CD1c-positive myeloid dendritic cell (primary cell): ENCODE measurements around the gene PLD5.

Experiments used
- DNase-seq: peaks from one replicate; pipeline ENCODE4 v3.0.0-alpha.2; 2016; ENCODE audit errors: extremely low spot score

The PLD5 gene

DNA sequence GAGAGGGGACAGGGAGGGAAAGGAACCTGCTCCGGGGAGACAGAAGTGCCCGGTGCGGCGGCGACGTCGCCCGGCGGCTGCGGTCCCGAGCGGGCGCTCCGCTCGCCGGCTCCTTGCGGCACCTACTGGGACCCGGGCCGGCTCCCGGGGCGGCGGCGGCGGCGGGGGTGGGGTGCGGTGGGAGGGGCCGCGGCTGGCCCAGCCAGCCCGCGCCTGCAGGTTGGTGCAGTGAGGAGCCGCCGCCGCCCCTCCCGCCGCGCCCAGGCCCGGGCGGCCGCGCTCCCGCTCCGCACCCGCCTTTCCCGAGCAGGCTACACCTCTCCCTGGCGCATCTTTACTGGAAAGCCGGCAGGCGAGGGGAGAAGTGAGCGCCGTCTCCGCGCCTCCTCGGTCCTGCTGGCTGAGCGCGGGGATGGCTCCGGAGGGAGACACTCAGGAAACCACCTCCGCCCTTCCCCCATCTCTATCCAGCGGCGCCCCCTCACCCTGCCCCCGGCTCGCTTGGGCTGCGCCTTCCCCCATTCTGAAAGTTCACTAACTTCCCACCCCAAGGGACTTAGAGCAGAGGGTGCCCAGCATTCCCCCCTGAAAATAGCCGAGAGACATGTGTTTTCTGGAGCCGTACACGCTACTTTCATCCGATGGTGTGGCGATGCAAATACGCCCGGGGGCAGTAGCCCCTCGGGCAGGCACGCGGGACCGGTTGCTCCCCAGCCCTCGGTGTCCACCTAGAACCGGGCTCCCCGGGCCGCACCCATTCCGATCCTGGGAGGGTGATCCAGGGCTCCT, at the start of gene PLD5:
PLD5 (minus strand) TSS at position 127 of the 789 bp plus-strand sequence.
- DNase-seq = no peak

DNA sequence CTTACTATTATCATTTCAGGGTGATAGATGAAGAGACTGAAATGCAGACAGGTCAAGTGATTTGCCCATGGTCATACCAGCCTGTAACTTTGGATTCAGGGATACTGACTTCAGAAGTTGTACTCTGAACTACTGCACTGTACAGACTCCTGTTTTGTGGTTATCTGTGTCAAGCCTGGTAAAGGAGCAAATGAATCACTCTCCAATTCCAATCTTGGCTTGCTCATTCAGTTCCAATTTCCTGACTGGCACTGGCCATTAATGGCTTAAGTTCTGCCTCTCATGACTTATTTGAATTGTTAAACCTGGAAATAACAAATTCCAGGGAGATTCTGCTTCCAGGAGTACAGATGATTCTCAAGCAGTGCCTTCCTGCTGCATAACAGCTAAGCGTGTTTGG, 45.4 kb upstream of the PLD5 start:
- DNase-seq = no peak

GRCh38 chr1:242568666-242569065, 44.2 kb upstream of the PLD5 start:
- no peak for DNase-seq

DNA sequence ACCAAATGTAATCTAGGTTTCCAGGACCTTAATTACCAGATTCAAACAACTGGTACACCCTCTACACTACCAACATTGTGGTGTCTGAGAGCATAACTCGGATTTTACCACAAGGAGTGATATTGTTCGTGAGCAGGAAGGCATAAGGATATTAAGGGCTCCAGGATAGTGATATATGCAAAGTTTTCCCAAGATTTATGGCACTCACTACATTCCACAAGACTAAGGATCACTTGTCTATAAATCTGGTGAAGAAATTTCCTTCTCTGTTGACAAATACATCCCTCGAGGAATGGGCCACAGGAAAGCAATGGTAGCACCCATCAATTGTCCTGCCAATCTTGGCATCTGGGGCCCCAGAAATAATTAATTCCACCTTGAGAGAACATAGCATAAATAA, 43.1 kb upstream of the PLD5 start:
- DNase-seq = no peak

- no peak for DNase-seq
These were observed 32.3 kb upstream of the PLD5 start for GRCh38 chr1:242556759-242557158.

GRCh38 chr1:242556276-242556675, 31.8 kb upstream of the PLD5 start:
- no peak for DNase-seq

DNA sequence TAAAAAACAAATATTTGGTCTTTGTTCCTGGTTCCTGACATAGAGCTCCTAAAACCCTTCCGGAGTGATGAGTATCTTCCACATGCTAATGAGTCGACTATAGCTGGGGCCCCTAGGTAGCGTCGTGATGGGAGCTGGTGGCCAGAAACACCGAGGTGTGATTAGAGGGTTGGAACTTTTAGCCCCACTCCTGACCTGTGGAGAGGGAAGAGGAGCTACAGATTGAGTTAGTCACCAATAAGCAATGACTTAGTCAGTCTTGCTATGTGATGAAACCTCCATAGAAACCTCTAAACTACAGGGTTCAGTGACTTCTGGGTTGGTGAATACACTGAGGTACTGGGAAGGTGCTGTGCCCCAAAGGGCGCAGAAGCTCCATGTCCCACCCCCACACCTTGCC, 30.1 kb upstream of the PLD5 start:
- no peak for DNase-seq

DNA sequence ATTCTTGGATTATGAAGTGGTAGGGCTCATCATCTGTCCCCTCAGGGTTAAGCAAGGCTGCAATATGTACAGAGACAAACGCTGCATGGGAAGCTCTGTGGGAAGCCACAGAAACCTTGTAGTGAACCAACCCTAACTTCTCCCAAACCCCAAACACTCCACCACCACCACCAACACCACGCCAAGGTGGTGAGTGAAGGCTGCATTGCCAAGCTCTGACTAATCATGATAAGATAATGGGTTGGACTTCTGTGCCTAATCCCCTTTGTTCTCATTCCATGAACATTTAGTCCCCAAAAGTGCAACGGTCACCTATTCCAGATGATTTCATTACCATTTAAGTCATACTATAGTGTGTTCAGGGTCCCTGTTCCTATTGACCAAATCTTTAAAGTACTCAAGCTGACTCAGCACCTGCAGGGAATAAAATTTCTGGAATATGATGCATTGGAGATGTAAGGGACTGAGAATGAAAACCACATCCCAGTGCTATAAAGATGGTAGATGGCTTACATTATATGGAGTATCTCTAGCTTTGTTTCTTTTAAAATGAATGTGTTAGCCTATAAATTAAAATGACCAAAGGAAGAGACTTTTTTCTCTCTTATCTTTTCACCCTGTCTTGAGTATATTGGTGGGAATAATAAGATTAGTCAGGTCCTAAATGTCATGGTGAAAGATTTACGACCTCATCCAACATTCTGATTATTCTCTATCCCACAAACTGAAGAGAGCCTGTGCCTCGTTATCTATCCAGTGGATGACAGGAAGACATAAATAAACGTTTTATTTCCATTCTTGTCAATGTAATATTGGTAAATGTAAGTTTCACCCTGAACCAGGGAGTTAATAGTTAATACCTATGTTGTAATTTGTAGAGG, 22.6 kb upstream of the PLD5 start:
- no peak for DNase-seq

DNA sequence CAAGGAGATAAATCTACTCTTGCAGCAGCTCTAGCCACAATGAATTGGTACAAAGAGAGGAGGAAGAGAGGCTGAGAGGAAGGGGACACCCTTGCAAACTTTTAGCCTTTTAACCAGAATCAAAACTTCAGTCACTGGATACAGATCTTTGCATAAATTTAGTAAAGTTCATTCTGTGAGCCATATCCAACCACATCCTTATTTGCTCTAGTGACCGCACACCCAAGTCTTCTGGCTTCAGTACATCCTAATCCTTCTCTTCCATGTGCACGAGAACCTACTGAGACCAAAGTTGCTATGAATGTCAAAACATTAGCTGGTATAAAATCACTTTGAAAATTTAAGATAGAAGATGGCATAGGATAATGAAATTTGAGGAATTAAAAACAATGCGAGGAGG, 21.9 kb upstream of the PLD5 start:
- DNase-seq = no peak

DNA sequence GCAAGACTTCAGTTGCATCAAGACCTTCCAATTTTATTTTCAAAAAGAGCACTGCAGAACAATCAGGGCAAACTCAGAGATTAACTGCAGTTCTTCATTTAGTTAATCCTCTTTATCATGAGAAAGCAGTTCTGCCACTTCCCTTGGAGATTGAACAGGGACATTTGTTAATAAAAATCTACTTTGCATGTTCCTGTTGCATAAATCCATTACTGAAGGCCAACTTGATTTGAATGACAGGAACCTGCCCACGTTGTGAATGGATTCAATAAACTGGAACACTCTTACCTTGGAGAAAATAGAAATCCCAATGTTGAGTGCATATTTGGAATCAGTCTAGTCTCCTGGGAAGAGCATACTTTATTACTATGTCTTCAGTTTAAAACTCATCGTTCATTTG, 19.6 kb upstream of the PLD5 start:
- no peak for DNase-seq

- no peak for DNase-seq
These were observed 17.8 kb upstream of the PLD5 start for GRCh38 chr1:242542271-242542670.

- DNase-seq = no peak
These were observed 11.5 kb upstream of the PLD5 start for GRCh38 chr1:242535986-242536385.

GRCh38 chr1:242534753-242535152, 10.3 kb upstream of the PLD5 start:
- DNase-seq = no peak

- DNase-seq = no peak
These were observed 6.3 kb upstream of the PLD5 start for GRCh38 chr1:242530761-242531160.

GRCh38 chr1:242525769-242526168, 1.3 kb upstream of the PLD5 start:
- no peak for DNase-seq

DNA sequence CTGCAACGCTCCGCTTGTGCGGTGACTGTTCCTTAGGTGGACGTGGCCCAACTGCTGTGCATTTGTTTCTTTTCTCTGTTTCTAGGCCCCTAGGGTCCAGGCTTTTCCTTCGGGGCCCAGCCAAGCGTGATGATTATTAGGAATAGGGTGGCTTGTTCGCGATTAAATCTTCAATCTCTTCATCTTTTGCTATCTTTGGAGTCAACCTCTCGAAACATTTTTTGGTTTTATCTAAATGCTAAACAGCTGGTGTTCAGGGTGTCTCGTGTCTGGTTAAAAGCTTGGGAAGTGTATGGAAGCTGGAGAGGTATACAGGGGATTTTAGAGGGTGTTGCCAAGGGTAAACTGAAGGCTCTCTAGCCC, 844 bp upstream of the PLD5 start:
- DNase-seq = no peak

DNA sequence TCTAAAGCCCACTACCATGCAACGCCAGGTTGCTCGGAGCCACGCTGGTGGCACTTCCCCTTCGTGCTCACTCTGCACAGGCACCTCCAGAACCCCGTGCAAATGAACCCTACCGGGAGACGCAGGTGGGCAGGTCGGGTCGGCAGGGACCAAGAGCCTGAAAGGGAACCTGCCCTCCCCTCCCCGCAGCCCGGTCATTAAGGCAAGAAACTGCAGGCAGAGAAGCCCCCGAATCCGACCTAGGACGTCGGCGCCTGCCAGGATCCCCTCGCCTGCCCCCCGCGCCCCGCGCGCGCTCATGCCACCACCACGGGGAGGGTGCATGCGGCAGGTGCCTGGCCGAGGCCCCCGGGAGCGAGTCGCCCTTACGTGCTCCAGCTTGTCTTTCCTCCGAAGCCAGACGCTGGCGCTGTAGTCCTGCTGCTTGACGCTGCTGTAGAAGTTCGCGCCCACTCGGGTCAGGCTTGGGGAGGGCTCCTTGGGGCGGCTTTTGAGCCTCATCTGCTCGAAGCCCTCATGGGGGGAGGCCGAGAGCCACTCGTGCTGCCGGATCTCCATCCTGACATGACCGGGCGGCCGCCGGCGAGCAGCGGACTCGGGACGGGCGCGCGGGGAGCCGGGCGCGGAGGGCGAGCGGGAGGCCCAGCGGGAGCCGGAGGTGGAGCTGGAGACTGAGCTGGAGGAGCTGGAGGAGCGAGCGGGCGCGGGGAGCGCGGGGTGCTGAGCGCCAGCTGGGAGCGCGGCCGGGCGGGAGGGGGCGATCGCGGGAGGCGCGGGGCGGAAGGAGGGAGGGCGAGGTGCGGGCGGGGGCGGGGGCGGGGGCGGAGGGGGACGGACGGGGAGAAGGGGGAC, 552 bp downstream of the PLD5 start:
- DNase-seq = no peak

DNA sequence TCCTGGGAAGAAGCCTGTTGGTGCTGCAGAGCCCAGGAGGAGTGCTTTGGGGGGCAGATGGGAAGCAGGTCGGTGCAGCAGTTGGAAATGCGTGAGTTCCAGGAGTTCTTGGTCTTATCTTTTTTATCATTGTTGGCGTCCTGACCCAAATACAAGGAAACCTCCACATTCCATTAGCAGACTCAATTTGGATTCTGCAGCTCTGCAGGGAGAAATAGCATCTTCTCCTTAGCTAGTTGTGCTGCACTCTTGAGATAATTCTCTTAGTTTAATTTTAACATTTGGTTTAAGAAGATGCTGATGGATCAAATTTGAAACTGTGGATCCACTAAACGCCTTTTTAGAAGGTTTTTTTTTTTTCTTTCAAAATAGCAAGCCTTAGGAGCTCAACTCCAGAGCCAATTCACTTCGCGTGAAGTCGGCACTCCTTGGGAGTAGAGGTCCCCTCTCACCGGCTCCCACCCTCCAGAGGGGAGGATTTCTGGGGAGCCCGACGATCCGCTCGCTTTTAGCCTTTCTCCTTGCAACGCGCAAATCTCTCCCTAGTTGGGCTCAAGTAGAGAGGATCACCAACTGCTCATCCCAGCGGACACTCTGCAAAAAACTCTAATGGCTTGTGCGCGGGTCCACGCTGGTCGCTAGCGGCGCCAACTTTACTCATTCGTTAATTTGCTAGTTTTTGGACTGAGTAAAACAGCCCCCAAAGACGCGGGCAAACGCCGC, 1.3 kb downstream of the PLD5 start:
- no peak for DNase-seq

GRCh38 chr1:242522304-242522945, 2.1 kb downstream of the PLD5 start:
- no peak for DNase-seq

- DNase-seq = no peak
These were observed 8.9 kb downstream of the PLD5 start for GRCh38 chr1:242515555-242515954.

DNA sequence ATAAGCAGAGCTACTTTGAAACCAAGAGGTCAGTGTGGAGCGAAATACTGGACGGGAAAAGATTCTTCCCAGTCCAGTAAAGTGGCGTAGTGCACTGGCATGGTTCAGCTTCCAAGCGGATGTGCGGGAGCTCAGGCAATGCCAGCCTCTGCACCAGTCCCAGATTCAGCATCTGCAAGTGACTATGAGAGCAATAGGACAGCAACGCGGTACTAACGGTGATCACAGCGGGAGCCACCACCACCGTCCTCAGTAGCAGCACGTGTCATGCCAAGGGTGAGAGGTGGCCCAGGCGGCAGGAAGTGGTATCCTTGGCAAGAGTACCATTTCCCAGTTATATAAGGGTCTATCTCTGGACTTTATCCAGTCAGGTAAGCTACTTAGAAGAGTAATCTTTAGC, 17.8 kb downstream of the PLD5 start:
- no peak for DNase-seq
